Neural progenitor cell (in vitro differentiated cells): ENCODE data around the gene RMI2. TPM values are rescaled to one million over a fixed set of nuclear protein-coding genes. Genes with fewer than 3 reads are reported as not detected.

Experiments
- DNase-seq: peaks from one replicate; pipeline ENCODE4 v3.0.0-alpha.2; 2016; ENCODE audit warnings: low spot score
- H2AFZ ChIP-seq: fragments of 200-600 bp; sonication (generic); replicated peaks from 2 replicates; pipeline ENCODE4 v1.6.1; 2016; ENCODE audit warnings: antibody characterized with exemption
- H3F3A ChIP-seq: fragments of 200-600 bp; sonication (generic); 2 replicates; pipeline ENCODE4 v1.6.1; 2016; ENCODE audit warnings: antibody characterized with exemption, low read depth
- H3K27ac ChIP-seq: fragments of 200-600 bp; sonication (generic); 2 replicates; pipeline ENCODE4 v1.5.1; 2016; ENCODE audit warnings: mild to moderate bottlenecking
- H3K27me3 ChIP-seq: fragments of 200-600 bp; sonication (generic); 2 replicates; pipeline ENCODE4 v1.6.1; 2016; ENCODE audit warnings: mild to moderate bottlenecking, moderate library complexity
- H3K36me3 ChIP-seq: fragments of 200-600 bp; sonication (generic); 2 replicates; pipeline ENCODE4 v1.5.1; 2016
- H3K4me1 ChIP-seq: fragments of 200-600 bp; sonication (generic); 2 replicates; pipeline ENCODE4 v1.6.1; 2016; ENCODE audit warnings: mixed run types
- H3K4me2 ChIP-seq: fragments of 200-600 bp; sonication (generic); 2 replicates; pipeline ENCODE4 v1.6.1; 2016
- H3K4me3 ChIP-seq: fragments of 200-600 bp; sonication (generic); 2 replicates; pipeline ENCODE4 v1.5.1; 2016
- H3K79me2 ChIP-seq: fragments of 200-600 bp; sonication (generic); 2 replicates; pipeline ENCODE4 v1.6.1; 2016; ENCODE audit warnings: low read depth
- H3K9ac ChIP-seq: fragments of 200-600 bp; sonication (generic); 2 replicates; pipeline ENCODE4 v1.6.1; 2016
- H3K9me3 ChIP-seq: fragments of 200-600 bp; sonication (generic); 2 replicates; pipeline ENCODE4 v1.5.1; 2016; ENCODE audit warnings: low read depth
- H4K20me1 ChIP-seq: fragments of 200-600 bp; sonication (generic); 2 replicates; pipeline ENCODE4 v1.6.1; 2016; ENCODE audit warnings: low read depth
- H3K27ac Mint-ChIP-seq: 3 replicates; pipeline ENCODE4 v1.8.0; 2021; ENCODE audit warnings: mixed read lengths
- H3K27me3 Mint-ChIP-seq: 2 replicates; pipeline ENCODE4 v1.8.0; 2022; ENCODE audit warnings: low read depth, mild to moderate bottlenecking, inconsistent platforms, moderate library complexity, mixed read lengths; ENCODE audit not compliant: insufficient read depth
- H3K36me3 Mint-ChIP-seq: 3 replicates; pipeline ENCODE4 v1.8.0; 2021; ENCODE audit warnings: mixed read lengths
- H3K4me1 Mint-ChIP-seq: 3 replicates; pipeline ENCODE4 v1.8.0; 2021; ENCODE audit warnings: mixed read lengths
- H3K4me3 Mint-ChIP-seq: 3 replicates; pipeline ENCODE4 v1.8.0; 2021; ENCODE audit warnings: mild to moderate bottlenecking, moderate library complexity, mixed read lengths
- H3K9me3 Mint-ChIP-seq: 3 replicates; pipeline ENCODE4 v1.8.0; 2020; ENCODE audit warnings: mixed read lengths
- CTCF ChIP-seq: fragments of 200-600 bp; sonication (generic); IDR thresholded peaks from 2 replicates; pipeline ENCODE4 v1.5.1; 2017; ENCODE audit warnings: antibody characterized with exemption, mild to moderate bottlenecking
- EZH2 ChIP-seq: fragments of 200-600 bp; sonication (generic); IDR thresholded peaks from 2 replicates; pipeline ENCODE4 v1.6.1; 2017; ENCODE audit warnings: antibody characterized with exemption, mild to moderate bottlenecking, moderate library complexity
- EZH2phosphoT487 ChIP-seq: fragments of 200-600 bp; sonication (generic); IDR thresholded peaks from 2 replicates; pipeline ENCODE4 v1.6.1; 2017; ENCODE audit warnings: antibody characterized with exemption
- total RNA-seq: library from RNA; depleted of rRNA; stranded (reverse); fragments of >200 nt; gene quantifications from 2 replicates; pipeline ENCODE4 v1.2.3, GENCODE V29; 2015; ENCODE audit warnings: low replicate concordance

The RMI2 gene
- total RNA-seq, 1 donor from 2014 or later, result 68.6 TPM

DNA sequence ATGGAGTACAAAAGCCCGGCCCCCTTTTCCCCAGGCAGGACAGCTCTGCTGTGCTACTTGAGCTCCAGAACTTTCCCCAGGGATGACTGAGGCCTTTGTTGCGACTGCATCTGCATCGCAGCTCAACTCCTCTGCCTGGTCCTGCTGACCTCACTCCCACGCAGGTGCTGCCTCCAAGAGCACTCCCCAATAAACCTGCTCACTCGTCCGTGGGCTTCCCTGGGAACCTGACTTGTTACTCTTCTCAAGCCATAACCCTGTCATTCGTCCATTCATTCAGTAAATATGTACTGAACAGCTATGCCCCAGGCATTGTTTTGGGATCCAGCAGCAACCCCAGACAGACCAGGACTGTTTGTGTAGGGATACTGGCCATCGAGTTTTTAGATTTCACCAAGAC is 11.6 kb upstream of the RMI2 start:
- Mint-ChIP-seq H3K36me3 (peaks cover 4% of the 10 kb centered on the region), H3K27ac (peak overlapping the region; percentile 48), H3K4me1 (peaks cover 27% of the 10 kb centered on the region), H3K9me3 (peaks cover 15% of the 10 kb centered on the region), H3K4me3 (no peak overlapping the region), H3K27me3 (peaks cover 6% of the 10 kb centered on the region)
- H3K27ac ChIP-seq, result no peak overlapping the region
- no peak overlapping the region for H2AFZ ChIP-seq
- no peak for DNase-seq
- H3K36me3 ChIP-seq, result no peaks in the 10 kb centered on the region
- peaks cover 9% of the 10 kb centered on the region for H3K4me1 ChIP-seq
- no peaks in the 10 kb centered on the region for H3K27me3 ChIP-seq
- H3F3A ChIP-seq, result peaks cover 12% of the 10 kb centered on the region
- no peak overlapping the region for H3K4me2 ChIP-seq
- H3K9ac ChIP-seq, result no peak overlapping the region
- H3K4me3 ChIP-seq, result no peak overlapping the region
- H4K20me1 ChIP-seq, result no peaks in the 10 kb centered on the region
- no peaks in the 10 kb centered on the region for H3K9me3 ChIP-seq
- no peaks in the 10 kb centered on the region for H3K79me2 ChIP-seq
- TF ChIP-seq CTCF, result no peak
- TF ChIP-seq EZH2phosphoT487, result no peak

- Mint-ChIP-seq H3K36me3 (peaks cover 4% of the 10 kb centered on the region), H3K9me3 (peaks cover 15% of the 10 kb centered on the region)
These were observed 10.3 kb upstream of the RMI2 start for GRCh38 chr16:11334831-11335404.

DNA sequence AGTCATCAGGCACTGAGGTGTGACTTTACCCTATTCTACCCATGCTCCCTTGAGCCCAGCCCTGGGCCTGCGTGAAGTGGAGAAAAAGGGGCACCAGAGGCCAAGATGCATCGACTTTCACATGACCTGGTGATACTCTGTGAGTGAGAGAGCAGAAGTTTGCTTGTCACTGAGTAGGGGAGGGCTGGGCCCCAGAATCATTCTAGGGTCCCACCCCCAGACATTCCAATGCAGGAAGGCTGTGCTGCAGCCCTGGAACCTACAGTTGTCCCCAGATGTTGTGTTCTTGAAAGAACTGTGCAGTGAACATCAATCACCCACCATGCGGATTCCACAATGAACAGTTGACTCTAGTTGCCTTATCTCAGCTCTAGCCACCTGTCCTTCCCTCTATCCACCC is 6.2 kb upstream of the RMI2 start:
- Histone ChIP-seq H3K9me3 (no peaks in the 10 kb centered on the region), H3K79me2 (no peaks in the 10 kb centered on the region), H3K36me3 (no peaks in the 10 kb centered on the region), H3K27me3 (no peaks in the 10 kb centered on the region), H3K27ac (no peak overlapping the region), H3K4me2 (no peak overlapping the region), H3F3A (no peaks in the 10 kb centered on the region), H4K20me1 (no peaks in the 10 kb centered on the region), H3K4me3 (no peak overlapping the region), H3K4me1 (peaks cover 3% of the 10 kb centered on the region), H3K9ac (no peak overlapping the region), H2AFZ (no peak overlapping the region)
- Mint-ChIP-seq H3K27ac (no peak overlapping the region), H3K36me3 (peaks cover 4% of the 10 kb centered on the region), H3K9me3 (peaks cover 15% of the 10 kb centered on the region), H3K27me3 (peaks cover 10% of the 10 kb centered on the region), H3K4me1 (peaks cover 4% of the 10 kb centered on the region), H3K4me3 (no peak overlapping the region)
- TF ChIP-seq CTCF, result no peak
- no peak for TF ChIP-seq EZH2phosphoT487
- no peak for DNase-seq

More at GRCh38 chr16:11334831-11335404, 10.3 kb upstream of the RMI2 start:
- no peak overlapping the region for H3K27ac Mint-ChIP-seq
- Histone ChIP-seq H2AFZ (no peak overlapping the region), H3K79me2 (no peaks in the 10 kb centered on the region), H3K27ac (no peak overlapping the region), H3K27me3 (no peaks in the 10 kb centered on the region), H3K9ac (no peak overlapping the region), H4K20me1 (no peaks in the 10 kb centered on the region), H3K9me3 (no peaks in the 10 kb centered on the region), H3K36me3 (no peaks in the 10 kb centered on the region), H3F3A (no peaks in the 10 kb centered on the region), H3K4me3 (no peak overlapping the region), H3K4me1 (no peaks in the 10 kb centered on the region), H3K4me2 (no peak overlapping the region)
- no peak overlapping the region for H3K4me3 Mint-ChIP-seq
- H3K27me3 Mint-ChIP-seq, result peaks cover 5% of the 10 kb centered on the region
- no peak for DNase-seq
- H3K4me1 Mint-ChIP-seq, result peaks cover 15% of the 10 kb centered on the region
- TF ChIP-seq EZH2 (no peak), EZH2phosphoT487 (no peak), CTCF (no peak)
